Stimulated activated CD4-positive, alpha-beta T cell treated with anti-CD3 and anti-CD28 coated beads, Interleukin-1b, Interleukin-23, amount 100 ng/mL, for 4 hours (primary cell): ENCODE data around the gene CCNG1.
"Not testable (repeated sequence)": the region's sequence is repeated elsewhere in the genome, so short reads cannot be mapped to it uniquely, and the experiment has no call there.

Experiments
- DNase-seq, 2 donors: peaks; one replicate each; pipeline ENCODE4 v3.0.0-alpha.2; 2020; ENCODE audit warnings: low read depth in 2 of 2

The CCNG1 gene

GRCh38 chr5:163437309-163438182 is at the start of gene CCNG1:
Gene CCNG1 (plus strand): TSS chr5:163437595. CDS start chr5:163439257, 1,662 bp downstream.
- DNase-seq = peak; percentile 73 to 74

- DNase-seq = no peak
These were observed 41.6 kb upstream of the CCNG1 start for GRCh38 chr5:163395792-163396191.

GRCh38 chr5:163396818-163397340 is 40.5 kb upstream of the CCNG1 start:
- DNase-seq = not testable (repeated sequence)

GRCh38 chr5:163397354-163397753 is 40.0 kb upstream of the CCNG1 start:
- no peak for DNase-seq

GRCh38 chr5:163399923-163400322 is 37.5 kb upstream of the CCNG1 start:
- DNase-seq = no peak

- DNase-seq = no peak
These were observed 36.1 kb upstream of the CCNG1 start for GRCh38 chr5:163401271-163401670.

- DNase-seq = no peak
These were observed 35.4 kb upstream of the CCNG1 start for GRCh38 chr5:163402007-163402406.

- DNase-seq = no peak
These were observed 32.8 kb upstream of the CCNG1 start for GRCh38 chr5:163404364-163405173.

- no peak for DNase-seq
These were observed 30.2 kb upstream of the CCNG1 start for GRCh38 chr5:163407034-163407655.

- peak; percentile 34 to 37 for DNase-seq
These were observed 29.0 kb upstream of the CCNG1 start for GRCh38 chr5:163408311-163408923.

GRCh38 chr5:163409384-163409783 is 28.0 kb upstream of the CCNG1 start:
- no peak for DNase-seq

- DNase-seq = no peak
These were observed 26.9 kb upstream of the CCNG1 start for GRCh38 chr5:163410505-163410904.

- DNase-seq = not testable (repeated sequence)
These were observed 21.7 kb upstream of the CCNG1 start for GRCh38 chr5:163415673-163416072.

GRCh38 chr5:163424836-163425235 is 12.6 kb upstream of the CCNG1 start:
- DNase-seq = no peak

GRCh38 chr5:163426128-163426527 is 11.3 kb upstream of the CCNG1 start:
- DNase-seq = not testable (repeated sequence)

- no peak for DNase-seq
These were observed 4.9 kb upstream of the CCNG1 start for GRCh38 chr5:163432544-163432943.

- no peak for DNase-seq
These were observed 4.1 kb upstream of the CCNG1 start for GRCh38 chr5:163433271-163433670.

GRCh38 chr5:163434401-163434866 is 3.0 kb upstream of the CCNG1 start:
- no peak for DNase-seq

GRCh38 chr5:163436515-163436914 is 880 bp upstream of the CCNG1 start:
- no peak for DNase-seq

GRCh38 chr5:163437011-163437308 is 435 bp upstream of the CCNG1 start:
- DNase-seq = no peak

- DNase-seq = no peak
These were observed 1.7 kb downstream of the CCNG1 start for GRCh38 chr5:163439092-163439425.

- no peak for DNase-seq
These were observed 3.6 kb downstream of the CCNG1 start for GRCh38 chr5:163440954-163441353.
